Motor neuron (in vitro differentiated cells): ENCODE measurements around the gene VSTM4. TPM values are rescaled to one million over a fixed set of nuclear protein-coding genes. Genes with fewer than 3 reads are reported as not detected.

Experiments used
- ATAC-seq, 8 experiments: fragments of 200-7000 bp; cut with Tn5 transposase; replicated peaks in 6 of 8; 2 replicates each; pipeline ENCODE4 v1.8.0; 2021; ENCODE audit warnings: mild to moderate bottlenecking in 8 of 8, moderate library complexity in 8 of 8
- H3K27ac ChIP-seq, 2 donors: fragments of 250-450 bp; sonication (Bioruptor Pico); 2 replicates each; pipeline ENCODE4 v1.9.0; 2021; ENCODE audit warnings: antibody characterized with exemption in 2 of 2, mild to moderate bottlenecking in 2 of 2, moderate library complexity in 1 of 2
- H3K4me1 ChIP-seq, 2 donors: fragments of 250-450 bp; sonication (Bioruptor Pico); replicated peaks in 1 of 2; 2 replicates each; pipeline ENCODE4 v1.6.1; 2021; ENCODE audit warnings: antibody characterized with exemption in 2 of 2, mild to moderate bottlenecking in 2 of 2, moderate library complexity in 1 of 2
- H3K4me3 ChIP-seq, 5 donors: fragments of 250-450 bp; sonication (Bioruptor Pico); 2 replicates each; pipeline ENCODE4 v1.9.0; 2021; ENCODE audit warnings: antibody characterized with exemption in 5 of 5, mild to moderate bottlenecking in 5 of 5, moderate library complexity in 4 of 5
- WGBS, 10 experiments: fragments of 450-650 bp; shearing (Covaris generic); methylation state at CpG; one replicate each; pipeline ENCODE4 v1.0.0; 2022; 5-methylcytosine and 5-hydroxymethylcytosine counted together
- in situ Hi-C, 9 experiments: fragments of 400-800 bp; cut with MboI; loops; one replicate each; pipeline ENCODE4 v1.15.0; 2021; ENCODE audit warnings: low sequenced_read_pairs in 9 of 9, low pct_unique_long_range_greater_than_20kb in 2 of 9; ENCODE audit not compliant: unreplicated experiment in 9 of 9
- total RNA-seq, 8 experiments: library from RNA; unstranded; fragments of 300-600 nt; gene quantifications; 2 replicates each; pipeline versions ENCODE4 v1.2.3 to v1.2.4, GENCODE V29; 2022

The VSTM4 gene
- total RNA-seq, 8 experiments from 2014 or later = 0.24 to 19.0 (median 2.0) TPM

GRCh38 chr10:49052069-49052468 is 63.3 kb downstream of the VSTM4 start:
- in situ Hi-C loops = no loop called here
- Histone ChIP-seq H3K4me1 (peaks cover 12 to 20% of the 10 kb centered on the region in 2 donors), H3K27ac (no peak overlapping the region), H3K4me3 (no peak overlapping the region)
- ATAC-seq = no peak
- 57 to 100% (median 94%) methylated on average over 1 of the region's 1 CpG; no CpG with 5 or more reads in 2 of the 10 experiments for WGBS, 10 experiments

GRCh38 chr10:49050906-49051305 is 64.4 kb downstream of the VSTM4 start:
- ATAC-seq = peak in 2 of 8 experiments; percentile 42 to 92
- WGBS, 10 experiments = 40 to 100% (median 89%) methylated on average over 1 to 3 of the region's 3 CpGs; no CpG with 5 or more reads in 2 of the 10 experiments
- in situ Hi-C loops = no loop called here

GRCh38 chr10:49050366-49050765 is 65.0 kb downstream of the VSTM4 start:
- in situ Hi-C loops = no loop called here
- WGBS, 10 experiments = 53 to 100% (median 100%) methylated on average over 1 to 2 of the region's 2 CpGs; no CpG with 5 or more reads in 1 of the 10 experiments
- H3K4me3 ChIP-seq = no peak overlapping the region
- ATAC-seq = no peak
- peaks cover 7 to 10% of the 10 kb centered on the region in 2 donors for H3K4me1 ChIP-seq
- H3K27ac ChIP-seq = no peak overlapping the region

More at GRCh38 chr10:49050906-49051305, 64.4 kb downstream of the VSTM4 start:
- Histone ChIP-seq H3K4me1 (peaks cover 7 to 10% of the 10 kb centered on the region in 2 donors), H3K27ac (no peak overlapping the region), H3K4me3 (no peak overlapping the region)

- ATAC-seq = no peak
- WGBS, 10 experiments = 70 to 100% (median 92%) methylated on average over 1 to 4 of the region's 4 CpGs; no CpG with 5 or more reads in 1 of the 10 experiments
- Histone ChIP-seq H3K4me3 (no peak overlapping the region), H3K4me1 (peaks cover 9 to 10% of the 10 kb centered on the region in 2 donors), H3K27ac (no peak overlapping the region)
- in situ Hi-C loops = no loop called here
These were observed 65.7 kb downstream of the VSTM4 start for GRCh38 chr10:49049660-49050059.

GRCh38 chr10:49047128-49047639 is 68.1 kb downstream of the VSTM4 start:
- in situ Hi-C loops = no loop called here
- Histone ChIP-seq H3K27ac (no peak overlapping the region), H3K4me1 (peaks cover 9 to 10% of the 10 kb centered on the region in 2 donors), H3K4me3 (no peak overlapping the region)
- no peak for ATAC-seq
- 64 to 100% (median 82%) methylated on average over 1 to 7 of the region's 11 CpGs; no CpG with 5 or more reads in 3 of the 10 experiments for WGBS, 10 experiments

- Histone ChIP-seq H3K4me1 (peaks cover 10 to 14% of the 10 kb centered on the region in 2 donors), H3K4me3 (no peak overlapping the region), H3K27ac (no peak overlapping the region)
- in situ Hi-C loops = no loop called here
- WGBS, 10 experiments = 20 to 72% (median 55%) methylated on average over 1 to 5 of the region's 5 CpGs
- ATAC-seq = no peak
These were observed 70.8 kb downstream of the VSTM4 start for GRCh38 chr10:49044293-49045193.

GRCh38 chr10:49040601-49041000 is 74.7 kb downstream of the VSTM4 start:
- H3K4me3 ChIP-seq = no peak overlapping the region
- no peak overlapping the region for H3K27ac ChIP-seq
- in situ Hi-C loops = no loop called here
- ATAC-seq = peak in 5 of 8 experiments; percentile 72 to 94 (median 82)
- 0 to 95% (median 88%) methylated on average over 2 to 4 of the region's 4 CpGs; no CpG with 5 or more reads in 6 of the 10 experiments for WGBS, 10 experiments
- H3K4me1 ChIP-seq = peaks cover 8 to 17% of the 10 kb centered on the region in 2 donors

GRCh38 chr10:49039409-49039808 is 75.9 kb downstream of the VSTM4 start:
- Histone ChIP-seq H3K4me1 (peaks cover 6 to 17% of the 10 kb centered on the region in 2 donors), H3K4me3 (no peak overlapping the region), H3K27ac (no peak overlapping the region)
- no peak for ATAC-seq
- in situ Hi-C loops = no loop called here
- WGBS, 10 experiments = 40 to 100% (median 90%) methylated on average over 1 to 4 of the region's 7 CpGs; no CpG with 5 or more reads in 3 of the 10 experiments

GRCh38 chr10:49038711-49039110 is 76.6 kb downstream of the VSTM4 start:
- H3K4me3 ChIP-seq = no peak overlapping the region
- no peak for ATAC-seq
- peaks cover 6 to 17% of the 10 kb centered on the region in 2 donors for H3K4me1 ChIP-seq
- in situ Hi-C loops = no loop called here
- no peak overlapping the region for H3K27ac ChIP-seq
- 90 to 100% (median 100%) methylated on average over 1 to 3 of the region's 5 CpGs; no CpG with 5 or more reads in 5 of the 10 experiments for WGBS, 10 experiments

- peak in 2 of 8 experiments; percentile 32 to 66 for ATAC-seq
- WGBS, 10 experiments = 17 to 100% (median 72%) methylated on average over 2 to 5 of the region's 7 CpGs; no CpG with 5 or more reads in 2 of the 10 experiments
- in situ Hi-C loops = no loop called here
- Histone ChIP-seq H3K4me3 (no peak overlapping the region), H3K4me1 (peaks cover 6 to 17% of the 10 kb centered on the region in 2 donors), H3K27ac (no peak overlapping the region)
These were observed 78.1 kb downstream of the VSTM4 start for GRCh38 chr10:49037187-49037586.

GRCh38 chr10:49036638-49037037 is 78.7 kb downstream of the VSTM4 start:
- H3K27ac ChIP-seq = no peak overlapping the region
- H3K4me3 ChIP-seq = no peak overlapping the region
- in situ Hi-C loops = no loop called here
- H3K4me1 ChIP-seq = peaks cover 6 to 17% of the 10 kb centered on the region in 2 donors
- 30 to 100% (median 91%) methylated on average over 1 to 3 of the region's 3 CpGs; no CpG with 5 or more reads in 3 of the 10 experiments for WGBS, 10 experiments
- ATAC-seq = no peak

- 85 to 100% (median 94%) methylated on average over 2 to 7 of the region's 8 CpGs; no CpG with 5 or more reads in 4 of the 10 experiments for WGBS, 10 experiments
- Histone ChIP-seq H3K27ac (no peak overlapping the region), H3K4me3 (no peak overlapping the region), H3K4me1 (peaks cover 4 to 15% of the 10 kb centered on the region in 2 donors)
- in situ Hi-C loops = no loop called here
- no peak for ATAC-seq
These were observed 79.4 kb downstream of the VSTM4 start for GRCh38 chr10:49035920-49036319.

GRCh38 chr10:49034925-49035324 is 80.4 kb downstream of the VSTM4 start:
- ATAC-seq = no peak
- in situ Hi-C loops = no loop called here
- 40 to 100% (median 96%) methylated on average over 1 to 5 of the region's 6 CpGs; no CpG with 5 or more reads in 2 of the 10 experiments for WGBS, 10 experiments
- Histone ChIP-seq H3K4me1 (peaks cover 0 to 8% of the 10 kb centered on the region in 2 donors), H3K4me3 (no peak overlapping the region), H3K27ac (no peak overlapping the region)
